DMS53 treated with DMSO at 0.1 percent for 48 hours (cell line): ENCODE data around the gene INAVA.

Experiments
- DNase-seq: peaks from one replicate; lab custom pipeline; 2025; ENCODE audit not compliant: unreplicated experiment; lab: John Stamatoyannopoulos, UW

Gene INAVA

GRCh38 chr1:200877010-200877409, 17.7 kb upstream of the INAVA start:
- no peak for DNase-seq

DNA sequence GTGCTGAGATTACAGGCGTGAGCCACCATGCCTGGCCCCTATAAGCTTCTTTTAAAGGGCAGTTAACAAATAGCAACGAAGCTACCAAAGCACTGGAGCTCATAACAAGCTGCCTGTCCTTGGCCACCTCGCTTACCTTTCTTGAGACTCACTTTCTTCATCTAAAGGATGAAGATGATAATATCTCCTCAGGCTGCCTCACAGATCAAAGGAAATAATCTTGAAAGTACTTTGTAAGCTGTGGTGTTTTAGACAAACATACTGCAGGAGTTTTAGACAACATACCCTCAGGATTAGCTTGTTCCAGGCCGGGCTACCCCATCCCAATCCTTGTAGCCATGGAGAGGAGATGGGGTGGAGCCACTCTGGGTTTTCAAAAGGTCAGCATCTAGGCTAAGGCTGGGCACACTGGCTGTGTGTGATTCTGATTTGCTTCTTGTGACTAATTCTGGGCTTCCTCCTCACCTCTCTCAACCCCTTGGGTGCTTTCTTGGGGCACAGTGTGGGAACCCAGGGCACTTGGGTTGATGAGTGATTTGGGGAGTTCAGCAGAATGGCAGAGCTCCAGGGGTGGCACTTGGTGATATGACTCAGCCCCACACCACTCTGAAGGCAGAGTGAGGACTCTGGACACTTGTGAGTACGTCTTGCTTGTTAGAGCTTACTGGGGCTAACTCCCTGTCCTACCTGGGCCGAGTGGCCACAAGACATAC, 16.7 kb upstream of the INAVA start:
- no peak for DNase-seq

DNA sequence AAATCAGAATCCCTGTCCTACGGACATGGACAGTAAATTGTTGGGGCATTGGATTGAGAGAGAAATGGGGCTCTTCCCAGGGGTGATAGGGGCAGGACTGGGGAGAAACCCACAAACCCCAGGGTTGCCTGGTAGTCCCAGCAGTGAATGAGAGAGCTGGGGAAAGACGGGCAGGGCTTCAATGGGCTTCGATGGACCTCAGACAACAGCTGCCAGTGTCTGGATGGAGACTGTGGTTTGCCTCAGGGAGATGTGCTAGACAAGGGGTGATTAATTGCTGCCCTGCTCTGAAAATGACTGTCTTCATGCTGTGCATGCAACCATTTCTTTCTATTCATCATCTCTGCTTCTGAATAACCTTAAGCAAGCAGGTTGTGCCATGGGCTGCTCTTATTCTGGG, 14.5 kb upstream of the INAVA start:
- DNase-seq = no peak

GRCh38 chr1:200883118-200883517, 11.6 kb upstream of the INAVA start:
- no peak for DNase-seq

GRCh38 chr1:200885623-200886402, 8.9 kb upstream of the INAVA start:
- no peak for DNase-seq

GRCh38 chr1:200886594-200886993, 8.1 kb upstream of the INAVA start:
- no peak for DNase-seq

GRCh38 chr1:200887036-200887435, 7.7 kb upstream of the INAVA start:
- no peak for DNase-seq

GRCh38 chr1:200887772-200888348, 6.8 kb upstream of the INAVA start:
- no peak for DNase-seq

- no peak for DNase-seq
Measured at GRCh38 chr1:200888349-200888838, 6.3 kb upstream of the INAVA start.

GRCh38 chr1:200889571-200889970, 5.1 kb upstream of the INAVA start:
- DNase-seq = no peak

DNA sequence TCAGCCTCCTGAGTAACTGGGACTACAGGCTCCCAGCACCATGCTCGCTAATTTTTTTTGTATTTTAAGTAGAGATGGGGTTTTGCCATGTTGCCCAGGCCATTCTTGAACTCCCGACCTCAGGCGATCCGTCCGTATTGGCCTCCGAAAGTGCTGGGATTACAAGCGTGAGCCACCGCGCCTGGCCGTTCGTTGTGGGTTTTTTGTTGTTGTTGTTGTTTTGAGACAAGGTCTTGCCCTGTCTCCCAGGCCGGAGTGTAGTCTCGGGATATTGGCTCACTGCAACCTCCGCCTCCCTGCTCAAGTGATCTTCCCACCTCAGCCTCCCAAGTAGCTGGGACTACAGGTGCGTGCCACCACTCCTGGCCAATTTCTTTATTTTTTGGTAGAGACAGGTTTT, 4.7 kb upstream of the INAVA start:
- no peak for DNase-seq

DNA sequence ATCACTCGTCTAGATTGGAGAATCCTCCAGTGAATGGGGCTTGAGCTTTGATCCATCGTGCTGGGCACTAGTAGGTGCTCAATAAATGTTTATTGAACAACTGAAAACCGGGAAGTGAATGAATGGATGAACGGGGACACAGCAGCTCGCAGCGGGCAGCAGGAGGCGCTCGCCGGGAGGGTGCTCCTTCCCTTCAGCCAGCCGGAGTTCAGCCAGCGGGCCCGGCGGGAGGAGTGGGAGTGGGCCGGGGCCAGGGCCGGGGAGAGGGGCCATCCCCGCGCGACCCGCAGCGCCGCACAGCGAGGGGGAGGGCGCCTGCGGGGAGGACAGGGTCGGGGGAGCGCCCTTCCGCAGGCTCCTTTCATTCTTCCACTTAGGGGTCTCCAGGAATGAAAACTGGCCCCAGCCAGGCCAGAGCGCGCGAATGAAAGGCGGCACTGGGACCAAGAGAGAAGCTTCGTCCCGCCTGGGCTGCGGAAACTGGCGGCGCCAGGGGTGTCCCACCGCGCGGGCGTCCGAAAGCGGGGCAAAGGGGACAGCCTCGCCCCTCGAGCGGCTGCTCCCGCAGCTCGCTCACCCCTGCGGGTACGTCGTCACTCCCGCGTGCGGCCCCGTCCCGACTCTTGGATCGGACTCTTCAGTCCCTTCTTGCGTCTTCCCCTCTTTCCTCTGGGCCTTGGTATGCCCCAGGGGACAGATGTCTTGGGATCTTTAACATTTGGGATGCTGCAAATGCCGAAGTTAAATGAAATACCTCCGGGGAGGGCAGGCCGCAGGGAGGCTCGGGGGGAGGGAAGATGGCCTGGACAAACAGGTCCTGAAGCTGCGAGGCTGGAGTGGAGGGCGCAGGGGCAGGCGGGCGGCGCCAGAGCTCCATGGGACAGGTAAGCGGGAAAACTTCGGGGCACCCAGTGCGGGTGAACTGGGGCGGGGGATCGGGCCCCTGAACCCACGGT, 3.6 kb upstream of the INAVA start:
- DNase-seq = peak; percentile 52

GRCh38 chr1:200891774-200892157, 2.9 kb upstream of the INAVA start:
- DNase-seq = no peak

DNA sequence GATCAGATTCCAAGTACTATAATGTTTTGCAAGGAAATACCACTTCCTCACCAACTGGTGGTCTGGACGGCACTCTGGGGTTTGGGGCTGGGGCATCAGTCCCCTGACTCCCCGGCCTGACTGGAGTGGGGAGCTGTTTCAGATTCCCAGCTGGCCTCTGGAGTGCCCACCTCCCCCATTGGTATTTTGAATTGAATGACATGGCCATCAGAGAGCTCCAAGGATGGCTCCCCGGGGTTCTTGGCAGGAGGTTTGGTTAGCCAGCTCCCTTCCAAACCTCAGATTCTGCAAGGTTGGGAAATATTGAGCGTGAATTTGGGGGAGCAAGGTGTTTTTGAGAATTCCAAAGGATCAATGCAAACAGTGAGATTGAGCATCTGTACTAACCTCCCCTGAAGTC, 2.2 kb upstream of the INAVA start:
- DNase-seq = no peak

- DNase-seq = no peak
Measured at GRCh38 chr1:200892958-200893357, 1.7 kb upstream of the INAVA start.

DNA sequence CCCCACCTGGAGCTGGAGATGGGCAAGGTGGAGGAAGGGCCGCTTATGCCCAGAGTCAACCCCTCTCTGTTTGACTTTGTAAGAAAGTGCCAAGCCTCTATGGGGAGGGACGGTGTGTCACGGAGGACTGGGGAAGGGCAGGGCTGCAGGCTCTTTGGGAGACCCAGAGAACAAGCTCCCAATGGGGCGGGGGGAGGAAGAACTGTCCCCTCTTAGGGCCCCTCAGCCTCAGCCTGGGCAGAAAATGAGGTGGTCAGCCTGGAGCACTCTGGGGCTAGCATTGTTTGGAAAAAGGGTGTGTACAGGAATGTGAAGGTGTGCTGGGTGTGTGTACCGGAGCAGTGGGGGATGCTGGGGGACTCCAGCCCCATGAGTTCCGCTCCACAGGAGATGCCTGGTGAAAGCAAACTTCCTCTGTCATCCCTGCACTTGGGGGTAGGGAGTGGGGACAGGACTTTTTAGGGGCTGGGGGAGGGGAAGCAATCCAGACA, 1.2 kb upstream of the INAVA start:
- no peak for DNase-seq

- DNase-seq = no peak
Measured at GRCh38 chr1:200895443-200895789, 716 bp downstream of the INAVA start.

- DNase-seq = no peak
Measured at GRCh38 chr1:200895801-200896530, 1.3 kb downstream of the INAVA start.

DNA sequence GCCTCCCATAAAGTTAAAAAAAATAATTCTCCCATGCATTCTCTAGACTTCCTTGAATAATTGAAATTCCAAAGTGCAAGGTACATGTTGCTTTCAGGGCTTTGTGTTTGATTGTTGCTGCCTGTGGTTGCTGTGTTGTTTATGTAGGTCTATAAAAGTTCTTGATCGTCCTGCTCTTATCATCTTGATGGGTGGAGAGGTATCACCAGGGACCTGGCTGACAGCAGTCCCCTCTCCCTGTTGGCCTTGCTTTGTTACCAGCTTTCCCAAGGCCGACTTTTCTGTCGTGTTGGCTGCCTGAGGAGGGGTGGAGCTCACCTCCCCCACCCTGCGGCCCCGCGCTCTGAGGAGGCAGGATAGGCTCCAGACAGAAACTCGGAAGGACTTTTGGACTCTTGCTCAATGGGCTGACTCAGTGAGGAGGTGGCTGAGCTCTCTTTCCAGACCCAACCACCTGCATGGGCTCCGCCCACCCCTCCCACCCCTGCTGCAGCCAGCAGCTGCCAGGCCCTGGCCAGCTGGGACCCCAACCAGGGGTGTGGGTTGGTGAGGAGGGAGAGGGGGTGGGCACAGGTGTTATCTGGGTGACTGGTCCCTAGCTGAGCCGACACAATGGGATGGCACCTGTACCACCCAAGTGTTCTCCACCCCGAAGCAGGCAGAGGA, 2.0 kb downstream of the INAVA start:
- no peak for DNase-seq

DNA sequence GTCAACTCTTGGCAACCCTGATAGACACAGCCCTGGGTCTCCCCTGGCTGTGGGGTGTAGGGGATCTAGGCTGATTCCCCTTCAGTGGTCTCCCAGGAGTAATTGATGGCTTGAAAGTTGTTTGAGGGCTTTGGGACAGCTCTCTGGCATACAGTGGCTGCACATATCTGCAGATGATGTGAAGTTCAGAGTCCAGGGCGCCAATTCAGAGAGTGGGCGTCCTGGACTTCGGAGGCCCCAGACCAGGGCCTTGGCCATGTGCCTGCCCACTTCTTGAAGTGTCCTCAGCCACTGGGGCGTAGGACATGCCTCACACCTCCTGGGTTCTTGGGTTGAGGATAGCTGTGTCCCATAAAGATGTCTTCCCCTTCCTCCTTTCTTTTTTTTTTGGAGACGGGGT, 2.6 kb downstream of the INAVA start:
- no peak for DNase-seq
